T-helper 17 cell (primary cell): ENCODE results near the gene SFMBT1. TPM values are rescaled to one million over a fixed set of nuclear protein-coding genes. Genes with fewer than 3 reads are reported as not detected.

ENCODE experiments used
- ATAC-seq: fragments of 150-1000 bp; cut with Tn5 transposase; 2 replicates; pipeline ENCODE4 v1.10.0; 2021; ENCODE audit warnings: mild to moderate bottlenecking, moderate library complexity
- DNase-seq, 3 donors: peaks; one replicate each; pipeline versions ENCODE4 v3.0.0 to v3.0.0-alpha.2; 2020 to 2021
- H3K9me3 ChIP-seq: one replicate; pipeline ENCODE4 v1.7.0; 2013; ENCODE audit warnings: low read length, mild to moderate bottlenecking; ENCODE audit not compliant: control insufficient read depth, poor library complexity, severe bottlenecking
- H3K27ac Mint-ChIP-seq: one replicate; pipeline ENCODE4 v1.8.0; 2022; ENCODE audit warnings: mild to moderate bottlenecking, moderate library complexity, mixed read lengths
- H3K27me3 Mint-ChIP-seq: one replicate; pipeline ENCODE4 v1.8.0; 2022; ENCODE audit warnings: mixed read lengths
- H3K36me3 Mint-ChIP-seq: one replicate; pipeline ENCODE4 v1.8.0; 2022; ENCODE audit warnings: low read depth, mixed read lengths
- H3K4me1 Mint-ChIP-seq: one replicate; pipeline ENCODE4 v1.8.0; 2022; ENCODE audit warnings: mild to moderate bottlenecking, mixed read lengths
- H3K4me3 Mint-ChIP-seq: one replicate; pipeline ENCODE4 v1.8.0; 2022; ENCODE audit warnings: mild to moderate bottlenecking, moderate library complexity, mixed read lengths
- total RNA-seq, 4 donors: library from RNA in 2 of 4; stranded (reverse) in 2 of 4; gene quantifications; one replicate each; pipeline ENCODE4 v1.2.3 and lab custom pipeline; 2022 to 2026

The SFMBT1 gene
- total RNA-seq, 2 donors from 2014 or later = 36.1 to 49.8 TPM

GRCh38 chr3:53079147-53079546 lies 33.3 kb upstream of the SFMBT1 start:
- no peaks in the 10 kb centered on the region for H3K36me3 Mint-ChIP-seq
- ATAC-seq = no peak
- DNase-seq = no peak
- H3K27ac Mint-ChIP-seq = no peak overlapping the region
- no peaks in the 10 kb centered on the region for H3K9me3 ChIP-seq
- no peak overlapping the region for H3K4me3 Mint-ChIP-seq
- H3K27me3 Mint-ChIP-seq = no peaks in the 10 kb centered on the region
- no peaks in the 10 kb centered on the region for H3K4me1 Mint-ChIP-seq

- no peaks in the 10 kb centered on the region for H3K27me3 Mint-ChIP-seq
- no peak overlapping the region for H3K4me3 Mint-ChIP-seq
- H3K36me3 Mint-ChIP-seq = no peaks in the 10 kb centered on the region
- no peak for DNase-seq
- no peaks in the 10 kb centered on the region for H3K4me1 Mint-ChIP-seq
- no peaks in the 10 kb centered on the region for H3K9me3 ChIP-seq
- H3K27ac Mint-ChIP-seq = no peak overlapping the region
- no peak for ATAC-seq
Observed at GRCh38 chr3:53078656-53079055, 32.8 kb upstream of the SFMBT1 start.

- H3K27me3 Mint-ChIP-seq = no peaks in the 10 kb centered on the region
- no peaks in the 10 kb centered on the region for H3K36me3 Mint-ChIP-seq
- H3K4me3 Mint-ChIP-seq = no peak overlapping the region
- no peaks in the 10 kb centered on the region for H3K9me3 ChIP-seq
- H3K27ac Mint-ChIP-seq = no peak overlapping the region
- DNase-seq (no peak), ATAC-seq (no peak)
- H3K4me1 Mint-ChIP-seq = peaks cover 8% of the 10 kb centered on the region
Observed at GRCh38 chr3:53077476-53078220, 31.8 kb upstream of the SFMBT1 start.

- no peak for ATAC-seq
- no peaks in the 10 kb centered on the region for H3K9me3 ChIP-seq
- no peaks in the 10 kb centered on the region for H3K27me3 Mint-ChIP-seq
- no peaks in the 10 kb centered on the region for H3K36me3 Mint-ChIP-seq
- no peak overlapping the region for H3K4me3 Mint-ChIP-seq
- no peak overlapping the region for H3K27ac Mint-ChIP-seq
- no peak for DNase-seq
- H3K4me1 Mint-ChIP-seq = peaks cover 14% of the 10 kb centered on the region
Observed at GRCh38 chr3:53075743-53076140, 29.9 kb upstream of the SFMBT1 start.

- no peaks in the 10 kb centered on the region for H3K9me3 ChIP-seq
- Mint-ChIP-seq H3K4me3 (peak overlapping the region; percentile 70), H3K4me1 (peaks cover 14% of the 10 kb centered on the region), H3K27me3 (no peaks in the 10 kb centered on the region), H3K36me3 (no peaks in the 10 kb centered on the region), H3K27ac (peak overlapping the region; percentile 43)
- no peak for ATAC-seq
- no peak for DNase-seq
Observed at GRCh38 chr3:53074761-53075742, 29.2 kb upstream of the SFMBT1 start.

GRCh38 chr3:53074366-53074696 lies 28.5 kb upstream of the SFMBT1 start:
- peak overlapping the region; percentile 43 for H3K27ac Mint-ChIP-seq
- H3K4me3 Mint-ChIP-seq = peak overlapping the region; percentile 70
- no peak for ATAC-seq

GRCh38 chr3:53073553-53074365 lies 27.9 kb upstream of the SFMBT1 start:
- no peak for ATAC-seq
- H3K9me3 ChIP-seq = no peaks in the 10 kb centered on the region
- H3K36me3 Mint-ChIP-seq = no peaks in the 10 kb centered on the region
- DNase-seq = no peak
- H3K27ac Mint-ChIP-seq = peak overlapping the region; percentile 92
- no peaks in the 10 kb centered on the region for H3K27me3 Mint-ChIP-seq
- H3K4me1 Mint-ChIP-seq = peaks cover 16% of the 10 kb centered on the region
- peak overlapping the region; percentile 93 for H3K4me3 Mint-ChIP-seq

More at GRCh38 chr3:53074366-53074696, 28.5 kb upstream of the SFMBT1 start:
- Mint-ChIP-seq H3K36me3 (no peaks in the 10 kb centered on the region), H3K4me1 (peaks cover 15% of the 10 kb centered on the region), H3K27me3 (no peaks in the 10 kb centered on the region)
- no peaks in the 10 kb centered on the region for H3K9me3 ChIP-seq
- no peak for DNase-seq

- DNase-seq (peak; percentile 72 to 87 (median 79)), ATAC-seq (peak; percentile 91)
- H3K27me3 Mint-ChIP-seq = no peaks in the 10 kb centered on the region
- H3K36me3 Mint-ChIP-seq = no peaks in the 10 kb centered on the region
- no peaks in the 10 kb centered on the region for H3K9me3 ChIP-seq
- H3K4me3 Mint-ChIP-seq = peak overlapping the region; percentile 93
- peak overlapping the region; percentile 92 for H3K27ac Mint-ChIP-seq
- H3K4me1 Mint-ChIP-seq = peaks cover 16% of the 10 kb centered on the region
Observed at GRCh38 chr3:53072653-53073552, 27.0 kb upstream of the SFMBT1 start.

GRCh38 chr3:53071882-53072431 lies 26.1 kb upstream of the SFMBT1 start:
- Mint-ChIP-seq H3K27ac (peak overlapping the region; percentile 92), H3K4me1 (peaks cover 16% of the 10 kb centered on the region), H3K36me3 (no peaks in the 10 kb centered on the region), H3K4me3 (peak overlapping the region; percentile 93), H3K27me3 (no peaks in the 10 kb centered on the region)
- DNase-seq = no peak
- no peaks in the 10 kb centered on the region for H3K9me3 ChIP-seq
- no peak for ATAC-seq

- H3K4me1 Mint-ChIP-seq = peaks cover 22% of the 10 kb centered on the region
- ATAC-seq (no peak), DNase-seq (no peak)
- peaks cover 4% of the 10 kb centered on the region for H3K36me3 Mint-ChIP-seq
- no peak overlapping the region for H3K27ac Mint-ChIP-seq
- H3K9me3 ChIP-seq = no peaks in the 10 kb centered on the region
- peak overlapping the region; percentile 31 for H3K4me3 Mint-ChIP-seq
- peaks cover 12% of the 10 kb centered on the region for H3K27me3 Mint-ChIP-seq
Observed at GRCh38 chr3:53069422-53070068, 23.7 kb upstream of the SFMBT1 start.

GRCh38 chr3:53068176-53068575 lies 22.3 kb upstream of the SFMBT1 start:
- Mint-ChIP-seq H3K36me3 (peaks cover 4% of the 10 kb centered on the region), H3K27me3 (peaks cover 19% of the 10 kb centered on the region), H3K4me3 (no peak overlapping the region), H3K27ac (no peak overlapping the region), H3K4me1 (peaks cover 22% of the 10 kb centered on the region)
- no peaks in the 10 kb centered on the region for H3K9me3 ChIP-seq
- ATAC-seq = no peak
- no peak for DNase-seq
